ENCODE results near the gene SCEL. TPM values are rescaled to one million over a fixed set of nuclear protein-coding genes. Genes with fewer than 3 reads are reported as not detected.
"Not testable (repeated sequence)": the region's sequence is repeated elsewhere in the genome, so short reads cannot be mapped to it uniquely, and the experiment has no call there.

The SCEL gene
- polyA plus RNA-seq, 4 donors = not detected

- no peak for DNase-seq (ENCODE audit: low read depth in 4 of 4, low spot score in 3 of 4)
Measured at GRCh38 chr13:77650409-77650808, 114.9 kb downstream of the SCEL start.

- DNase-seq (ENCODE audit: low read depth in 4 of 4, low spot score in 3 of 4) = no peak
Measured at GRCh38 chr13:77653301-77653700, 117.8 kb downstream of the SCEL start.

GRCh38 chr13:77660016-77660415, 124.5 kb downstream of the SCEL start:
- not testable (repeated sequence) for DNase-seq (ENCODE audit: low read depth in 4 of 4, low spot score in 3 of 4)

- no peak for DNase-seq (ENCODE audit: low read depth in 4 of 4, low spot score in 3 of 4)
Measured at GRCh38 chr13:77660841-77661250, 125.3 kb downstream of the SCEL start.

- not testable (repeated sequence) for DNase-seq (ENCODE audit: low read depth in 4 of 4, low spot score in 3 of 4)
Measured at GRCh38 chr13:77662301-77662700, 126.8 kb downstream of the SCEL start.

- DNase-seq (ENCODE audit: low read depth in 4 of 4, low spot score in 3 of 4) = not testable (repeated sequence)
Measured at GRCh38 chr13:77662831-77663230, 127.3 kb downstream of the SCEL start.

GRCh38 chr13:77674852-77675251, 139.3 kb downstream of the SCEL start:
- no peak for DNase-seq (ENCODE audit: low read depth in 4 of 4, low spot score in 3 of 4)

GRCh38 chr13:77678691-77679235, 143.3 kb downstream of the SCEL start:
- no peak for DNase-seq (ENCODE audit: low read depth in 4 of 4, low spot score in 3 of 4)

GRCh38 chr13:77687799-77688198, 152.3 kb downstream of the SCEL start:
- DNase-seq (ENCODE audit: low read depth in 4 of 4, low spot score in 3 of 4) = no peak

GRCh38 chr13:77691871-77692270, 156.4 kb downstream of the SCEL start:
- no peak for DNase-seq (ENCODE audit: low read depth in 4 of 4, low spot score in 3 of 4)

- no peak for DNase-seq (ENCODE audit: low read depth in 4 of 4, low spot score in 3 of 4)
Measured at GRCh38 chr13:77692746-77693448, 157.4 kb downstream of the SCEL start.

GRCh38 chr13:77693449-77693940, 158.0 kb downstream of the SCEL start:
- no peak for DNase-seq (ENCODE audit: low read depth in 4 of 4, low spot score in 3 of 4)

Other genes with a start within 250 kb of the SCEL start
- 10 to 100 TPM; 53.3 to 60.8 (median 59.2) TPM for gene MYCBP2, start 208.6 kb upstream of the SCEL start, polyA plus RNA-seq (ENCODE audit: insufficient read length in 4 of 4)
- 10 to 100 TPM; 18.7 to 25.2 (median 23.1) TPM for gene SLAIN1, start 162.0 kb downstream of the SCEL start, polyA plus RNA-seq (ENCODE audit: insufficient read length in 4 of 4)